ENCODE measurements around the gene MAST3.
A peak's percentile ranks its signal among the peaks of the same experiment; 100 is the strongest.

Gene MAST3

GRCh38 chr19:18114483-18114882, 16.9 kb downstream of the MAST3 start:
- TF ChIP-seq CTCF (IDR thresholded peaks at IDR 0.05; ENCODE audit: insufficient read depth, low read length, poor library complexity, severe bottlenecking), result no peak
- peaks cover 8% of the 10 kb centered on the region for H3K36me3 ChIP-seq (ENCODE audit: control insufficient read depth, insufficient read depth, low read length)
- H3K4me3 ChIP-seq (replicated peaks; ENCODE audit: low read depth, low read length), result no peak overlapping the region
- H3K27me3 ChIP-seq (replicated peaks; ENCODE audit: control insufficient read depth, insufficient read depth, low read length), result no peaks in the 10 kb centered on the region
- DNase-seq (ENCODE audit: extremely low read depth, insufficient read length), result no peak

GRCh38 chr19:18117364-18117691, 19.8 kb downstream of the MAST3 start:
- peak overlapping the region; percentile 41 for H3K4me3 ChIP-seq (replicated peaks; ENCODE audit: low read depth, low read length)
- TF ChIP-seq CTCF (IDR thresholded peaks at IDR 0.05; ENCODE audit: insufficient read depth, low read length, poor library complexity, severe bottlenecking), result no peak
- DNase-seq (ENCODE audit: extremely low read depth, insufficient read length), result no peak
- no peaks in the 10 kb centered on the region for H3K27me3 ChIP-seq (replicated peaks; ENCODE audit: control insufficient read depth, insufficient read depth, low read length)
- H3K36me3 ChIP-seq (ENCODE audit: control insufficient read depth, insufficient read depth, low read length), result peaks cover 11% of the 10 kb centered on the region

- peaks cover 15% of the 10 kb centered on the region for H3K36me3 ChIP-seq (ENCODE audit: control insufficient read depth, insufficient read depth, low read length)
- peak; percentile 91 for DNase-seq (ENCODE audit: extremely low read depth, insufficient read length)
- peak overlapping the region; percentile 74 for H3K4me3 ChIP-seq (replicated peaks; ENCODE audit: low read depth, low read length)
- TF ChIP-seq CTCF (IDR thresholded peaks at IDR 0.05; ENCODE audit: insufficient read depth, low read length, poor library complexity, severe bottlenecking), result no peak
- no peaks in the 10 kb centered on the region for H3K27me3 ChIP-seq (replicated peaks; ENCODE audit: control insufficient read depth, insufficient read depth, low read length)
These were observed 20.3 kb downstream of the MAST3 start for GRCh38 chr19:18117692-18118378.

- no peak for TF ChIP-seq CTCF (IDR thresholded peaks at IDR 0.05; ENCODE audit: insufficient read depth, low read length, poor library complexity, severe bottlenecking)
- Histone ChIP-seq H3K36me3 (ENCODE audit: control insufficient read depth, insufficient read depth, low read length) (peaks cover 21% of the 10 kb centered on the region), H3K4me3 (replicated peaks; ENCODE audit: low read depth, low read length) (peak overlapping the region; percentile 74), H3K27me3 (replicated peaks; ENCODE audit: control insufficient read depth, insufficient read depth, low read length) (no peaks in the 10 kb centered on the region)
- DNase-seq (ENCODE audit: extremely low read depth, insufficient read length), result no peak
These were observed 20.9 kb downstream of the MAST3 start for GRCh38 chr19:18118420-18119012.

GRCh38 chr19:18119013-18119716, 21.6 kb downstream of the MAST3 start:
- no peaks in the 10 kb centered on the region for H3K27me3 ChIP-seq (replicated peaks; ENCODE audit: control insufficient read depth, insufficient read depth, low read length)
- peak overlapping the region; percentile 74 for H3K4me3 ChIP-seq (replicated peaks; ENCODE audit: low read depth, low read length)
- peaks cover 24% of the 10 kb centered on the region for H3K36me3 ChIP-seq (ENCODE audit: control insufficient read depth, insufficient read depth, low read length)
- peak; percentile 41 for DNase-seq (ENCODE audit: extremely low read depth, insufficient read length)
- TF ChIP-seq CTCF (IDR thresholded peaks at IDR 0.05; ENCODE audit: insufficient read depth, low read length, poor library complexity, severe bottlenecking), result no peak
